MCF 10A (cell line): ENCODE results near the gene POSTN. TPM values are rescaled to one million over a fixed set of nuclear protein-coding genes. Genes with fewer than 3 reads are reported as not detected.

Experiments
- Bru-seq: library from RNA; stranded (reverse); fragments of 400-500 nt; gene quantifications from one replicate; lab custom pipeline; 2021; lab: Mats Ljungman, UMichigan
- BruChase-seq, 2 experiments: library from RNA; stranded (reverse); fragments of 400-500 nt; gene quantifications; one replicate each; lab custom pipeline; 2021; lab: Mats Ljungman, UMichigan
- BruUV-seq: library from RNA; stranded (reverse); fragments of 400-500 nt; replicated peaks from 2 replicates; lab custom pipeline; 2021; lab: Mats Ljungman, UMichigan
- CTCF ChIA-PET: fragments of 300-600 bp; sonication (Branson Sonifier 250); formaldehyde crosslinking; extraction: SDS; loops from one replicate; lab custom pipeline; 2021; ENCODE audit warnings: antibody characterized with exemption, inconsistent platforms; lab: Yijun Ruan, JAX
- POLR2A ChIA-PET: fragments of 300-600, 350-650 bp; sonication (Branson Sonifier 250); formaldehyde crosslinking; extraction: SDS; loops from one replicate; lab custom pipeline; 2020; ENCODE audit warnings: antibody characterized with exemption, inconsistent platforms; lab: Yijun Ruan, JAX
- DNase-seq: peaks from one replicate; pipeline ENCODE4 v3.0.0-alpha.2; 2018; ENCODE audit not compliant: unreplicated experiment
- H3K27ac Mint-ChIP-seq: one replicate; pipeline ENCODE4 v1.8.0; 2022; ENCODE audit warnings: mild to moderate bottlenecking, low read depth, mixed read lengths; ENCODE audit not compliant: unreplicated experiment
- H3K27me3 Mint-ChIP-seq: one replicate; pipeline ENCODE4 v1.8.0; 2022; ENCODE audit warnings: mixed read lengths; ENCODE audit not compliant: insufficient read depth, unreplicated experiment
- H3K36me3 Mint-ChIP-seq: one replicate; pipeline ENCODE4 v1.8.0; 2022; ENCODE audit warnings: mild to moderate bottlenecking, moderate library complexity, mixed read lengths; ENCODE audit not compliant: insufficient read depth, unreplicated experiment
- H3K4me1 Mint-ChIP-seq: one replicate; pipeline ENCODE4 v1.8.0; 2022; ENCODE audit warnings: mixed read lengths; ENCODE audit not compliant: insufficient read depth, unreplicated experiment
- H3K4me3 Mint-ChIP-seq: one replicate; pipeline ENCODE4 v1.8.0; 2022; ENCODE audit warnings: mild to moderate bottlenecking, moderate library complexity, mixed read lengths; ENCODE audit not compliant: unreplicated experiment
- H3K9me3 Mint-ChIP-seq: one replicate; pipeline ENCODE4 v1.8.0; 2022; ENCODE audit warnings: mixed read lengths; ENCODE audit not compliant: unreplicated experiment
- intact Hi-C: fragments of 100-400 bp; cut with micrococcal nuclease; formaldehyde crosslinking; loops from 2 replicates; pipeline ENCODE4 v1.14.1; 2022
- long read RNA-seq: library from polyadenylated mRNA; stranded (forward); transcript quantifications from one replicate; pipeline ENCODE4 v2.0.0, GENCODE V29; 2022
- total RNA-seq: library from RNA; stranded (reverse); gene quantifications from 2 replicates; pipeline ENCODE4 v1.2.3, GENCODE V29; 2022
- TF ChIP-seq, protein P1 (sequence below): fragments of 200-600 bp; IDR thresholded peaks from one replicate; pipeline ENCODE4 v1.8.0; 2022; ENCODE audit warnings: antibody characterized with exemption, mild to moderate bottlenecking; ENCODE audit not compliant: unreplicated experiment

Gene POSTN, protein sequence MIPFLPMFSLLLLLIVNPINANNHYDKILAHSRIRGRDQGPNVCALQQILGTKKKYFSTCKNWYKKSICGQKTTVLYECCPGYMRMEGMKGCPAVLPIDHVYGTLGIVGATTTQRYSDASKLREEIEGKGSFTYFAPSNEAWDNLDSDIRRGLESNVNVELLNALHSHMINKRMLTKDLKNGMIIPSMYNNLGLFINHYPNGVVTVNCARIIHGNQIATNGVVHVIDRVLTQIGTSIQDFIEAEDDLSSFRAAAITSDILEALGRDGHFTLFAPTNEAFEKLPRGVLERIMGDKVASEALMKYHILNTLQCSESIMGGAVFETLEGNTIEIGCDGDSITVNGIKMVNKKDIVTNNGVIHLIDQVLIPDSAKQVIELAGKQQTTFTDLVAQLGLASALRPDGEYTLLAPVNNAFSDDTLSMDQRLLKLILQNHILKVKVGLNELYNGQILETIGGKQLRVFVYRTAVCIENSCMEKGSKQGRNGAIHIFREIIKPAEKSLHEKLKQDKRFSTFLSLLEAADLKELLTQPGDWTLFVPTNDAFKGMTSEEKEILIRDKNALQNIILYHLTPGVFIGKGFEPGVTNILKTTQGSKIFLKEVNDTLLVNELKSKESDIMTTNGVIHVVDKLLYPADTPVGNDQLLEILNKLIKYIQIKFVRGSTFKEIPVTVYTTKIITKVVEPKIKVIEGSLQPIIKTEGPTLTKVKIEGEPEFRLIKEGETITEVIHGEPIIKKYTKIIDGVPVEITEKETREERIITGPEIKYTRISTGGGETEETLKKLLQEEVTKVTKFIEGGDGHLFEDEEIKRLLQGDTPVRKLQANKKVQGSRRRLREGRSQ
- 44.0 and 73.0 TPM in 2 replicates for total RNA-seq
- percentile 50 among the genes with signal in this experiment for Bru-seq, nascent RNA
- percentile 58 among the genes with signal in this experiment for BruChase-seq, experiment 1, labeled RNA remaining after a 6-hour chase
- percentile 55 among the genes with signal in this experiment for BruChase-seq, experiment 2, labeled RNA remaining after a 2-hour chase
- long read RNA-seq, transcript POSTN-201 (21 exons, 3,071 nt) = minor isoform, 8 of 54 reads
- long read RNA-seq, transcript POSTN-202 (22 exons, 3,196 nt) = major isoform, 15 of 54 reads
- long read RNA-seq, transcript POSTN-209 (21 exons, 3,214 nt) = minor isoform, 11 of 54 reads
- long read RNA-seq, partial matches to known transcripts = 6 of 54 reads
- long read RNA-seq, other reads (novel, unspliced or antisense) = 14 of 54 reads

DNA sequence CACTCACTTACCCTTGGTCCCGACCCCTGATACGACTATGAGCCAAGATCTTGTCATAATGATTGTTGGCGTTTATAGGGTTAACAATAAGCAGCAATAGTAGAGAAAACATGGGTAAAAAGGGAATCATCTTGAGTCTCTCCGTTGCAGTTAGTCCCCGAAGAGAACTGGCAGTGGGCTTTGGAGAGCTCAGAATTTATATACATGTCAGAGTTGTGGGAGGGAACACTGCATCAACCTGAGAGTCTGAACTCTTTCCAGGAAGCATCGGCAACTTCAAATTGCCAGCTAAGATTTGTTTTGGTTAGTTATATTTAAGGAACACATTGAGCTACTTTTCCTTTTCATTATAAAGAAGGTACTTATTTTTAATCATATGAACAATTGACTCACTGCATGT lies at the start of gene POSTN:
Gene POSTN, minus strand, starts transcription at position 172 of the 400 bp plus-strand sequence. Its CDS starts 42 bp downstream, at position 130.
- no peaks in the 10 kb centered on the region for H3K36me3 Mint-ChIP-seq
- no peaks in the 10 kb centered on the region for H3K27me3 Mint-ChIP-seq
- TF ChIP-seq, protein P1, sequence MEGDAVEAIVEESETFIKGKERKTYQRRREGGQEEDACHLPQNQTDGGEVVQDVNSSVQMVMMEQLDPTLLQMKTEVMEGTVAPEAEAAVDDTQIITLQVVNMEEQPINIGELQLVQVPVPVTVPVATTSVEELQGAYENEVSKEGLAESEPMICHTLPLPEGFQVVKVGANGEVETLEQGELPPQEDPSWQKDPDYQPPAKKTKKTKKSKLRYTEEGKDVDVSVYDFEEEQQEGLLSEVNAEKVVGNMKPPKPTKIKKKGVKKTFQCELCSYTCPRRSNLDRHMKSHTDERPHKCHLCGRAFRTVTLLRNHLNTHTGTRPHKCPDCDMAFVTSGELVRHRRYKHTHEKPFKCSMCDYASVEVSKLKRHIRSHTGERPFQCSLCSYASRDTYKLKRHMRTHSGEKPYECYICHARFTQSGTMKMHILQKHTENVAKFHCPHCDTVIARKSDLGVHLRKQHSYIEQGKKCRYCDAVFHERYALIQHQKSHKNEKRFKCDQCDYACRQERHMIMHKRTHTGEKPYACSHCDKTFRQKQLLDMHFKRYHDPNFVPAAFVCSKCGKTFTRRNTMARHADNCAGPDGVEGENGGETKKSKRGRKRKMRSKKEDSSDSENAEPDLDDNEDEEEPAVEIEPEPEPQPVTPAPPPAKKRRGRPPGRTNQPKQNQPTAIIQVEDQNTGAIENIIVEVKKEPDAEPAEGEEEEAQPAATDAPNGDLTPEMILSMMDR = no peak
- no peak for DNase-seq
- H3K9me3 Mint-ChIP-seq = no peaks in the 10 kb centered on the region
- ChIA-PET POLR2A (interaction anchor here (0.6 to 0.9 kb wide), 3 partner anchors 58 to 426 kb away, joined by 3 read pairs; no protein-coding TSS in a partner anchor), CTCF (interaction anchor here (1.6 to 11.5 kb wide), 2 partner anchors 489 to 529 kb away, joined by 5 to 103 read pairs; partner anchors contain the start of gene CSNK1A1L)
- BruUV-seq = no TSS peak
- H3K4me1 Mint-ChIP-seq = peaks cover 5% of the 10 kb centered on the region
- H3K4me3 Mint-ChIP-seq = peak within 1 kb of the TSS; percentile 43
- no peak within 1 kb of the TSS for H3K27ac Mint-ChIP-seq
- intact Hi-C loops = loop anchor here (10.0 kb wide), 1 partner anchor 154 kb away; no protein-coding TSS in a partner anchor

DNA sequence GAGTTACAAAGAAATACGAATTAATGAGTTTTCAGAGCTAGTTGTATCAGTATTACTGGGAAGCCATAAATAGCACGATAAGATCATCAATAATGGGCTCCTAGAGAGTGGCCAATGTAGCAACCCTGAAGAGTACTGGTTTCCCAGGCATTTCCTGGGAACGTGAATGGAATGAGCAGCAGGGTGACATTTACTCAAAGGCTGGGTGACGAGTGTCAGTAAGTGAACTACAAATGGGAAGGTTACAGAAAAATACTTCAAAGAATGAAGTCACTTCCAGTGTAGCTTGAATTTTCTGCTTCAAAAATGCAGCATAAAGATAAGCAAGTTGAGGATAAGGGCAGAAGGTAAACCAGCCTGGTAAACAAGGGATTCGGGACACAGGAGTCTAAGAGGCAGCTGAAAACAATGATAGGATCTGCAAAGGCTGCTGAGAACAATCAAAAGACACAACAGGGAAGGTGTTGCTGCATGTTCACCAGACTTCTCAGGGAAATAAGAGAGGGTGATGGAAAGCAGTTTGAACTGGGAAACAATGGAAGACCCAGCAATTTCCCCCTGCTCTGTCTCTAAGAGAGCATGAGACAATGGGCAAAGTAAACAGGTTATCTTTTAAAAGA lies 48.6 kb upstream of the POSTN start:
- H3K4me3 Mint-ChIP-seq = no peak overlapping the region
- intact Hi-C loops = loop anchor here (10.0 kb wide), 1 partner anchor 768 kb away; no protein-coding TSS in a partner anchor
- CTCF ChIA-PET = no interaction called here
- TF ChIP-seq, protein P1 = no peak
- H3K36me3 Mint-ChIP-seq = no peaks in the 10 kb centered on the region
- POLR2A ChIA-PET = no interaction called here
- no peaks in the 10 kb centered on the region for H3K4me1 Mint-ChIP-seq
- no TSS peak for BruUV-seq
- no peak overlapping the region for H3K27ac Mint-ChIP-seq
- H3K9me3 Mint-ChIP-seq = no peaks in the 10 kb centered on the region
- no peaks in the 10 kb centered on the region for H3K27me3 Mint-ChIP-seq
- DNase-seq = no peak

DNA sequence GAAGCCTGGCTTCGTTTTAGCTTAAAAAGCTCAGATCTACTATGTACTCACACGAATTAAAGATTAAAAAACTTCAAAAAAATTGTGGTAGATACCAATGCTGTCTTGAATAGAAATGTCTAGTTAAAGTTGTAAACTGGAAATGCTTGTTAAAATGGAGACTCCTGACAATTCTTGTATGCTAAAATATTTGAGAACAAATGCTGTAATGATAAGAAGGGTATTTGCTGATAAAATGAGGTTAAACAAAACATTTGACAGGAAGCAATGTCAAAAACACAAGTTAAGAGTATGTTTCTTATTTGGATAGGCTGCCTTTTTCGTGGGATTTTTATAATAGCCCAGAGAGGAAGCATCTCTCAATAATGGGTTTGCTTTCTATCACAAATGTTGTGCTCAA lies 48.0 kb upstream of the POSTN start:
- Mint-ChIP-seq H3K27me3 (no peaks in the 10 kb centered on the region), H3K27ac (no peak overlapping the region), H3K36me3 (no peaks in the 10 kb centered on the region), H3K4me1 (no peaks in the 10 kb centered on the region), H3K9me3 (no peaks in the 10 kb centered on the region), H3K4me3 (no peak overlapping the region)
- TF ChIP-seq, protein P1 = no peak
- intact Hi-C loops = loop anchor here (10.0 kb wide), 1 partner anchor 768 kb away; no protein-coding TSS in a partner anchor
- ChIA-PET POLR2A (interaction anchor here (0.7 kb wide), 1 partner anchor 277 kb away, joined by 4 read pairs; no protein-coding TSS in a partner anchor), CTCF (no interaction called here)
- DNase-seq = no peak
- BruUV-seq = no TSS peak
